SH-SY5Y (cell line): ENCODE data around the gene NPEPL1.

ENCODE experiments used
- GATA2 ChIP-seq: IDR thresholded peaks from 2 replicates; pipeline ENCODE4 v1.6.1; 2011; ENCODE audit warnings: mild to moderate bottlenecking, low read depth, low read length
- GATA3 ChIP-seq: IDR thresholded peaks from 2 replicates; pipeline ENCODE4 v1.6.1; 2011; ENCODE audit warnings: low read depth, mild to moderate bottlenecking, low read length, moderate library complexity

GRCh38 chr20:58702859-58703648 lies 10.5 kb downstream of the NPEPL1 start:
- no peak for TF ChIP-seq GATA2
- TF ChIP-seq GATA3, result no peak
